Ishikawa (cell line): ENCODE measurements around the gene PPFIBP2.

Source experiments
- CEBPB ChIP-seq: IDR thresholded peaks from 2 replicates; pipeline ENCODE4 v1.6.1; 2012
- CREB1 ChIP-seq: IDR thresholded peaks from 2 replicates; pipeline ENCODE4 v1.6.1; 2012; ENCODE audit warnings: low read depth
- EGR1 ChIP-seq: IDR thresholded peaks from 2 replicates; pipeline ENCODE4 v1.6.1; 2012
- EP300 ChIP-seq: IDR thresholded peaks from 2 replicates; pipeline ENCODE4 v1.6.1; 2012; ENCODE audit warnings: borderline replicate concordance
- FOXM1 ChIP-seq: IDR thresholded peaks from 2 replicates; pipeline ENCODE4 v1.6.1; 2012; ENCODE audit warnings: low read depth, borderline replicate concordance
- MAX ChIP-seq: IDR thresholded peaks from 2 replicates; pipeline ENCODE4 v1.6.1; 2012
- NFIC ChIP-seq: IDR thresholded peaks from 2 replicates; pipeline ENCODE4 v1.6.1; 2012
- RAD21 ChIP-seq: IDR thresholded peaks from 2 replicates; pipeline ENCODE4 v1.6.1; 2012; ENCODE audit warnings: low read depth
- REST ChIP-seq: IDR thresholded peaks from 2 replicates; pipeline ENCODE4 v1.6.1; 2012; ENCODE audit warnings: low read depth, mild to moderate bottlenecking
- TAF1 ChIP-seq: IDR thresholded peaks from 2 replicates; pipeline ENCODE4 v1.6.1; 2012; ENCODE audit warnings: low read depth, mild to moderate bottlenecking
- TCF12 ChIP-seq: IDR thresholded peaks from 2 replicates; pipeline ENCODE4 v1.6.1; 2012; ENCODE audit warnings: low read depth
- TEAD4 ChIP-seq: IDR thresholded peaks from 2 replicates; pipeline ENCODE4 v1.6.1; 2012
- YY1 ChIP-seq: IDR thresholded peaks from 2 replicates; pipeline ENCODE4 v1.6.1; 2012; ENCODE audit warnings: low read depth
- ZBTB7A ChIP-seq: IDR thresholded peaks from 2 replicates; pipeline ENCODE4 v1.6.1; 2012; ENCODE audit warnings: low read depth
- TF ChIP-seq, protein P1 (sequence below): IDR thresholded peaks from 2 replicates; pipeline ENCODE4 v1.6.1; 2012

The PPFIBP2 gene

GRCh38 chr11:7675631-7676030 lies 161.8 kb downstream of the PPFIBP2 start:
- no peak for TF ChIP-seq REST
- TF ChIP-seq CEBPB: no peak

DNA sequence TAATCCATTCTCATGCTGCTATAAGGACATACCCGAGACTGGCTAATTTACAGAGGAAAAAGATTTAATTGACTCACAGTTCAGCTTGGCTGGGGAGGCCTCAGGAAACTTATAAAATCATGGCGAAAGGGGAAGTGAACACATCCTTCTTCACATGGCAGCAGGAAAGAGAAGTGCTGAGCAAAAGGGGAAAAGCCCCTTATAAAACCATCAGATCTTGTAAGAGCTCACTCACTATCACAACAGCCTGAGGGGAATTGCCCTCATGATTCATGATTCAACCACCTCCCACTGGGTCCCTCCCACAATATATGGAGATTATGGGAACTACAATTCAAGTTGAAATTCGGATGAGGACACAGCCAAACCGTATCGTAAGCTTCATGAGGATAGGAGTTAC lies 163.3 kb downstream of the PPFIBP2 start:
- TF ChIP-seq RAD21: no peak
- TF ChIP-seq, protein P1, sequence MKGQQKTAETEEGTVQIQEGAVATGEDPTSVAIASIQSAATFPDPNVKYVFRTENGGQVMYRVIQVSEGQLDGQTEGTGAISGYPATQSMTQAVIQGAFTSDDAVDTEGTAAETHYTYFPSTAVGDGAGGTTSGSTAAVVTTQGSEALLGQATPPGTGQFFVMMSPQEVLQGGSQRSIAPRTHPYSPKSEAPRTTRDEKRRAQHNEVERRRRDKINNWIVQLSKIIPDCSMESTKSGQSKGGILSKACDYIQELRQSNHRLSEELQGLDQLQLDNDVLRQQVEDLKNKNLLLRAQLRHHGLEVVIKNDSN: no peak
- TF ChIP-seq CEBPB: no peak
- TF ChIP-seq EP300: no peak
- TF ChIP-seq NFIC: no peak
- no peak for TF ChIP-seq TCF12
- no peak for TF ChIP-seq TAF1
- TF ChIP-seq EGR1: no peak
- no peak for TF ChIP-seq TEAD4
- no peak for TF ChIP-seq CREB1
- TF ChIP-seq REST: no peak
- TF ChIP-seq YY1: no peak
- no peak for TF ChIP-seq FOXM1

DNA sequence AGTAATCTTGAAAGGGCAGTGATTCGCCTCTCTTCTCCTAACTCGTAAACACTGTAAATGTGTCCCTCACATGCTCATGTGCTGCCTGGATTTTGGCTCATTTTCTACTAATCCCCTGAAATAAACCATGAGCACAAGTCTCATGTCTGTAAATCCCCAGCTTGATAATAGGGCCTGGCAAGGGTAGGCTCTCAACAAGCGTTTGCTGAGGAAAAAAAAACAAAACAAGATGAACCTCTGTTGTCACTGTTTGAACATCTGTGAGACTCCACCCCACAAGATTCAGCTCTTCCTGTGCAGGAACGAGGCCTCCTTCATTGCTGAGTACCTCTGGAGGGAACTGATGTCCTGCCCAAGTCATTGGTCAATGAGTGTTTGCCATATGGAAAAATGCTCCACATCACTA lies 164.0 kb downstream of the PPFIBP2 start:
- TF ChIP-seq REST (no peak), RAD21 (no peak), TAF1 (no peak), ZBTB7A (no peak), TEAD4 (no peak), EP300 (no peak), EGR1 (no peak), MAX (no peak), CREB1 (no peak)

DNA sequence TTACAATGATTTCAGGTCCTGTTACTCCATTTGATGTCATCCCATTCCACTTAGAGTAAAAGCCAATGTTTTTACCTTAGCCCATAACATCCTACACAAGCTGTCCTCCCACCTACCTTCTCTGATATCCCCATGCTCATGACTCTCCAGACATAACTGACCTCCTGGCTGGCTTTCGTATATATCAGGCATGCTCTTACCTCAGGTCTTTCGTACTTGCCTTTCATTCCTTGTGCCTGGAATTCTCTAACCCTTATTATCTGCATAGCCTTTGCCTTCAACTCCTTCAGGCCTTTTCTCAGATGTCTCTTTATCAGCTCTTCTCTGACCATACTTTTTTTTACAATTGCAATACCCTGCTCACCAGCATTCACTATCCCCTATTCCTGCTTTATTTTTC lies 169.8 kb downstream of the PPFIBP2 start:
- TF ChIP-seq FOXM1: no peak
- TF ChIP-seq EP300: no peak
- no peak for TF ChIP-seq NFIC
- TF ChIP-seq ZBTB7A: no peak
- TF ChIP-seq TAF1: no peak
- no peak for TF ChIP-seq CEBPB

DNA sequence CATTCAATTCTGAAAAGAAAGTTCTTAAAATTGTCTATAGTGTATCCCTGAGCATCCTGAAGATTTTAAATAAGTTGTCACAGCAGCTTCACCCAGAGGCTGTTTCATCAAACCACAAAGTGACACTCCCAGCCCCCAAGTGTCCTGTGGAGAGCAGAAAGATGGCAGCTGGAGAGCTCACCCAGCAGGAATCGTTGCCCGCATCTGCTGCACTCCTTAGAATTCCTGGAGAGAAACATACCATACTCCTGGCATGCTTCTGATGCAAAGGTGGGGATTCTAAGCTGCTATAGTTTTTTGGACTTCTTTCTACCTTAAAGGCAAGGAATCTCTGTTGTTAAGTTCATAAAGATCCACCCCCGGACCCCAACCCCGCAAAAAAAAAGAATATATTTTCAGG lies 173.0 kb downstream of the PPFIBP2 start:
- no peak for TF ChIP-seq REST
- no peak for TF ChIP-seq TCF12
- TF ChIP-seq EGR1: no peak
- TF ChIP-seq RAD21: no peak
- no peak for TF ChIP-seq NFIC
- no peak for TF ChIP-seq FOXM1
- no peak for TF ChIP-seq CEBPB
- no peak for TF ChIP-seq TEAD4
- no peak for TF ChIP-seq MAX
- TF ChIP-seq, protein P1: no peak
- no peak for TF ChIP-seq TAF1
- no peak for TF ChIP-seq CREB1
- TF ChIP-seq YY1: no peak
- TF ChIP-seq EP300: no peak
- no peak for TF ChIP-seq ZBTB7A
